ENCODE data around the gene MYLK.

MYLK gene

GRCh38 chr3:123635217-123635616 lies 248.9 kb downstream of the MYLK start:
- Histone ChIP-seq H3K36me3 (ENCODE audit: low read depth) (no peaks in the 10 kb centered on the region), H3K9me3 (ENCODE audit: severe bottlenecking) (no peaks in the 10 kb centered on the region), H3K4me3 (ENCODE audit: severe bottlenecking) (no peak overlapping the region), H3K4me1 (ENCODE audit: insufficient read depth, poor library complexity, severe bottlenecking) (no peaks in the 10 kb centered on the region), H3K27ac (ENCODE audit: poor library complexity, severe bottlenecking) (no peak overlapping the region), H3K27me3 (ENCODE audit: insufficient read depth, poor library complexity, severe bottlenecking) (no peaks in the 10 kb centered on the region)
- DNase-seq (ENCODE audit: low spot score) (no peak), ATAC-seq (ENCODE audit: low read depth) (no peak)
- TF ChIP-seq CTCF (IDR thresholded peaks at IDR 0.05; ENCODE audit: poor library complexity, severe bottlenecking): no peak

GRCh38 chr3:123634149-123635051 lies 249.7 kb downstream of the MYLK start:
- Histone ChIP-seq H3K27ac (ENCODE audit: poor library complexity, severe bottlenecking) (no peak overlapping the region), H3K4me3 (ENCODE audit: severe bottlenecking) (no peak overlapping the region), H3K36me3 (ENCODE audit: low read depth) (no peaks in the 10 kb centered on the region), H3K4me1 (ENCODE audit: insufficient read depth, poor library complexity, severe bottlenecking) (no peaks in the 10 kb centered on the region), H3K9me3 (ENCODE audit: severe bottlenecking) (no peaks in the 10 kb centered on the region), H3K27me3 (ENCODE audit: insufficient read depth, poor library complexity, severe bottlenecking) (no peaks in the 10 kb centered on the region)
- ATAC-seq (ENCODE audit: low read depth): no peak
- no peak for TF ChIP-seq CTCF (IDR thresholded peaks at IDR 0.05; ENCODE audit: poor library complexity, severe bottlenecking)
- no peak for DNase-seq (ENCODE audit: low spot score)

GRCh38 chr3:123633530-123633929 lies 250.6 kb downstream of the MYLK start:
- H3K4me1 ChIP-seq (ENCODE audit: insufficient read depth, poor library complexity, severe bottlenecking): no peaks in the 10 kb centered on the region
- no peaks in the 10 kb centered on the region for H3K27me3 ChIP-seq (ENCODE audit: insufficient read depth, poor library complexity, severe bottlenecking)
- no peak overlapping the region for H3K4me3 ChIP-seq (ENCODE audit: severe bottlenecking)
- H3K36me3 ChIP-seq (ENCODE audit: low read depth): no peaks in the 10 kb centered on the region
- no peak for ATAC-seq (ENCODE audit: low read depth)
- H3K9me3 ChIP-seq (ENCODE audit: severe bottlenecking): no peaks in the 10 kb centered on the region
- no peak for TF ChIP-seq CTCF (IDR thresholded peaks at IDR 0.05; ENCODE audit: poor library complexity, severe bottlenecking)
- DNase-seq (ENCODE audit: low spot score): no peak
- H3K27ac ChIP-seq (ENCODE audit: poor library complexity, severe bottlenecking): no peak overlapping the region

- Histone ChIP-seq H3K27ac (ENCODE audit: poor library complexity, severe bottlenecking) (no peak overlapping the region), H3K4me1 (ENCODE audit: insufficient read depth, poor library complexity, severe bottlenecking) (no peaks in the 10 kb centered on the region), H3K4me3 (ENCODE audit: severe bottlenecking) (no peak overlapping the region), H3K36me3 (ENCODE audit: low read depth) (no peaks in the 10 kb centered on the region), H3K27me3 (ENCODE audit: insufficient read depth, poor library complexity, severe bottlenecking) (no peaks in the 10 kb centered on the region), H3K9me3 (ENCODE audit: severe bottlenecking) (no peaks in the 10 kb centered on the region)
- ATAC-seq (ENCODE audit: low read depth) (peak; percentile 59), DNase-seq (ENCODE audit: low spot score) (no peak)
- no peak for TF ChIP-seq CTCF (IDR thresholded peaks at IDR 0.05; ENCODE audit: poor library complexity, severe bottlenecking)
Observed at GRCh38 chr3:123632161-123632655, 251.9 kb downstream of the MYLK start.

GRCh38 chr3:123629747-123630047 lies 254.4 kb downstream of the MYLK start:
- DNase-seq (ENCODE audit: low spot score): no peak
- no peak for TF ChIP-seq CTCF (IDR thresholded peaks at IDR 0.05; ENCODE audit: poor library complexity, severe bottlenecking)
- no peaks in the 10 kb centered on the region for H3K36me3 ChIP-seq (ENCODE audit: low read depth)
- H3K4me3 ChIP-seq (ENCODE audit: severe bottlenecking): no peak overlapping the region
- peaks cover under 1% of the 10 kb centered on the region for H3K4me1 ChIP-seq (ENCODE audit: insufficient read depth, poor library complexity, severe bottlenecking)
- H3K27ac ChIP-seq (ENCODE audit: poor library complexity, severe bottlenecking): no peak overlapping the region
- no peak for ATAC-seq (ENCODE audit: low read depth)
- no peaks in the 10 kb centered on the region for H3K27me3 ChIP-seq (ENCODE audit: insufficient read depth, poor library complexity, severe bottlenecking)
- H3K9me3 ChIP-seq (ENCODE audit: severe bottlenecking): no peaks in the 10 kb centered on the region

Measured in RWPE2 (cell line).